Endothelial cell of umbilical vein (primary cell): ENCODE results near the gene KIF26B. TPM values are rescaled to one million over a fixed set of nuclear protein-coding genes. Genes with fewer than 3 reads are reported as not detected.

Source experiments
- BruUV-seq: library from RNA; stranded (reverse); fragments of 400-500 nt; replicated peaks from 2 replicates; lab custom pipeline; 2021; lab: Mats Ljungman, UMichigan
- CTCF ChIA-PET: fragments of 300-600, 350-600 bp; sonication (Branson Sonifier 250); formaldehyde crosslinking; loops from one replicate; lab custom pipeline; 2021; ENCODE audit warnings: antibody characterized with exemption, inconsistent platforms; lab: Charles Lee
- POLR2A ChIA-PET: fragments of 300-600, 350-600 bp; sonication (Branson Sonifier 250); formaldehyde crosslinking; loops from one replicate; lab custom pipeline; 2021; ENCODE audit warnings: antibody characterized with exemption, inconsistent platforms; lab: Charles Lee
- DNase-seq: peaks from one replicate; pipeline ENCODE4 v3.0.0-alpha.2; 2011; ENCODE audit warnings: low read depth, low spot score
- FAIRE-seq: peaks from 2 replicates; lab custom pipeline; 2011; peaks lifted over from hg19 to GRCh38; lab: Jason Lieb, UNC
- H2AFZ ChIP-seq: 2 replicates; pipeline ENCODE4 v1.6.0; 2012; ENCODE audit warnings: low read depth, low read length, control low read depth, inconsistent platforms
- H3K27ac ChIP-seq: 2 replicates; pipeline ENCODE4 v1.5.1; 2011; ENCODE audit warnings: low read depth, mild to moderate bottlenecking, control low read depth, low read length, moderate library complexity; ENCODE audit not compliant: insufficient read depth
- H3K27me3 ChIP-seq, 2 experiments: 2 replicates each; pipeline versions ENCODE4 v1.6.0 to v1.6.1; 2011; ENCODE audit warnings: low read length in 2 of 2, mixed read lengths in 1 of 2; ENCODE audit not compliant: control insufficient read depth in 2 of 2, insufficient read depth in 2 of 2
- H3K36me3 ChIP-seq, 2 experiments: 2 replicates in 1 of 2; 3 replicates in 1 of 2; pipeline ENCODE4 v1.5.1; 2011; ENCODE audit warnings: low read length in 2 of 2, mild to moderate bottlenecking in 1 of 2, moderate library complexity in 1 of 2; ENCODE audit not compliant: control insufficient read depth in 2 of 2, insufficient read depth in 2 of 2; ENCODE audit errors: extremely low read depth in 1 of 2
- H3K4me1 ChIP-seq: 3 replicates; pipeline ENCODE4 v1.5.1; 2011; ENCODE audit warnings: mild to moderate bottlenecking, low read length; ENCODE audit not compliant: control insufficient read depth, insufficient read depth; ENCODE audit errors: extremely low read depth
- H3K4me2 ChIP-seq: 2 replicates; pipeline ENCODE4 v1.6.1; 2011; ENCODE audit warnings: low read length, control low read depth, mixed read lengths; ENCODE audit not compliant: insufficient read depth
- H3K4me3 ChIP-seq, 3 experiments: fragments of 200-600 bp in 1 of 3; sonication (generic), shearing (Covaris generic) in 1 of 3; replicated peaks in 1 of 3; 2 replicates each; pipeline ENCODE4 v1.5.1; 2011 to 2016; ENCODE audit warnings: control low read depth in 3 of 3, low read length in 3 of 3, mild to moderate bottlenecking in 2 of 3, inconsistent platforms in 1 of 3, low read depth in 1 of 3, moderate library complexity in 1 of 3; ENCODE audit not compliant: insufficient read depth in 1 of 3
- H3K79me2 ChIP-seq: 2 replicates; pipeline ENCODE4 v1.6.0; 2012; ENCODE audit warnings: low read length, inconsistent platforms; ENCODE audit not compliant: control insufficient read depth, insufficient read depth
- H3K9ac ChIP-seq: replicated peaks from 2 replicates; pipeline ENCODE3; 2011; ENCODE audit warnings: low read length, control low read depth; ENCODE audit not compliant: insufficient read depth; ENCODE audit errors: extremely low read depth
- H3K9me1 ChIP-seq: replicated peaks from 3 replicates; pipeline ENCODE4 v1.6.0; 2011; ENCODE audit warnings: mild to moderate bottlenecking, low read length; ENCODE audit not compliant: control insufficient read depth, insufficient read depth; ENCODE audit errors: extremely low read depth
- H3K9me3 ChIP-seq: replicated peaks from 2 replicates; pipeline ENCODE4 v1.5.1; 2012; ENCODE audit warnings: low read length, inconsistent platforms; ENCODE audit not compliant: control insufficient read depth, insufficient read depth
- H4K20me1 ChIP-seq: replicated peaks from 2 replicates; pipeline ENCODE3; 2011; ENCODE audit warnings: mild to moderate bottlenecking, low read length; ENCODE audit not compliant: control insufficient read depth, insufficient read depth; ENCODE audit errors: extremely low read depth
- CTCF ChIP-seq, 2 donors: IDR thresholded peaks; 1 replicate in 1 of 2; 2 replicates in 1 of 2; pipeline ENCODE4 v1.5.1; 2011; ENCODE audit warnings: low read length in 2 of 2, mild to moderate bottlenecking in 2 of 2, moderate library complexity in 2 of 2, control low read depth in 1 of 2, inconsistent platforms in 1 of 2, low read depth in 1 of 2; ENCODE audit not compliant: insufficient read depth in 1 of 2; ENCODE audit errors: extremely low read depth in 1 of 2
- EZH2 ChIP-seq: IDR thresholded peaks from 2 replicates; pipeline ENCODE4 v1.6.1; 2012; ENCODE audit warnings: borderline replicate concordance, low read depth, mild to moderate bottlenecking, moderate library complexity, low read length, inconsistent platforms; ENCODE audit not compliant: severe bottlenecking
- FOS ChIP-seq: IDR thresholded peaks from 2 replicates; pipeline ENCODE4 v1.6.1; 2011; ENCODE audit warnings: mild to moderate bottlenecking, low read length, moderate library complexity, borderline replicate concordance; ENCODE audit not compliant: insufficient read depth
- GATA2 ChIP-seq: IDR thresholded peaks from 2 replicates; pipeline ENCODE4 v1.7.0; 2011; ENCODE audit warnings: low read depth, mild to moderate bottlenecking, moderate library complexity, mixed read lengths, low read length; ENCODE audit not compliant: insufficient read length, insufficient read depth
- JUN ChIP-seq: IDR thresholded peaks from 2 replicates; pipeline ENCODE4 v1.6.1; 2011; ENCODE audit warnings: borderline replicate concordance, low read depth; ENCODE audit not compliant: insufficient read length, insufficient read depth
- MAX ChIP-seq: IDR thresholded peaks from 2 replicates; pipeline ENCODE4 v1.6.1; 2011; ENCODE audit not compliant: insufficient read depth, insufficient read length
- MYC ChIP-seq: IDR thresholded peaks from one replicate; pipeline ENCODE4 v1.6.1; 2011; ENCODE audit warnings: mild to moderate bottlenecking, low read depth, low read length
- POLR2A ChIP-seq: IDR thresholded peaks from 2 replicates; pipeline ENCODE4 v1.6.1; 2012; ENCODE audit warnings: low read depth, mild to moderate bottlenecking, control low read depth, low read length
- POLR2AphosphoS5 ChIP-seq: IDR thresholded peaks from 2 replicates; pipeline ENCODE4 v1.6.1; 2012; ENCODE audit warnings: low read depth, mild to moderate bottlenecking, control low read depth, low read length, moderate library complexity; ENCODE audit not compliant: insufficient read depth
- dilution Hi-C: fragments of 300-500 bp; cut with MboI; formaldehyde crosslinking; loops from one replicate; pipeline ENCODE4 v1.15.0; 2019; ENCODE audit warnings: low sequenced_read_pairs; ENCODE audit not compliant: extremely low pct_ligation_motif_present
- intact Hi-C: fragments of 100-400 bp; cut with micrococcal nuclease; formaldehyde crosslinking; loops from one replicate; pipeline ENCODE4 v1.10.0; 2022
- polyA plus RNA-seq, 4 experiments: library from polyadenylated mRNA; depleted of rRNA in 3 of 4; stranded (reverse) in 3 of 4; unstranded in 1 of 4; fragments of >200 nt; gene quantifications; 2 replicates each; pipeline versions ENCODE4 v1.2.1 to v1.2.3, GENCODE V29; 2011 to 2012; ENCODE audit warnings: missing spikeins in 1 of 4
- total RNA-seq: library from RNA; stranded (reverse); gene quantifications from 2 replicates; pipeline ENCODE4 v1.2.3, GENCODE V29; 2021

Gene KIF26B
- total and polyA plus RNA-seq, 2 donors (not counting 3 experiments of a cell fraction or from before 2014, with no cell fraction given): 0.04 to 0.49 TPM

GRCh38 chr1:245580651-245581050 is 425.9 kb downstream of the KIF26B start:
- ChIA-PET CTCF (no interaction called here), POLR2A (no interaction called here)
- Histone ChIP-seq H3K27me3 (no peaks in the 10 kb centered on the region), H3K9me1 (no peaks in the 10 kb centered on the region), H3K9me3 (no peaks in the 10 kb centered on the region), H3K4me3 (no peak overlapping the region), H3K27ac (no peak overlapping the region), H4K20me1 (no peaks in the 10 kb centered on the region), H3K4me2 (no peak overlapping the region), H3K4me1 (no peaks in the 10 kb centered on the region), H3K36me3 (no peaks in the 10 kb centered on the region), H3K9ac (no peak overlapping the region), H3K79me2 (no peaks in the 10 kb centered on the region), H2AFZ (no peak overlapping the region)
- dilution Hi-C loops (no loop called here), intact Hi-C loops (no loop called here)
- DNase-seq: no peak
- no peak for FAIRE-seq
- no peak for TF ChIP-seq JUN
- TF ChIP-seq MYC: no peak
- TF ChIP-seq EZH2: no peak
- TF ChIP-seq FOS: no peak
- no peak for TF ChIP-seq MAX
- TF ChIP-seq CTCF (IDR thresholded peaks at IDR 0.05; ENCODE audit: extremely low read depth in 1 of 2, insufficient read depth in 1 of 2, low read depth in 1 of 2, low read length in 2 of 2): no peak
- no peak for TF ChIP-seq GATA2
- TF ChIP-seq POLR2AphosphoS5: no peak
- no peak for TF ChIP-seq POLR2A
- no TSS peak for BruUV-seq
